Effector CD4-positive, alpha-beta T cell (primary cell): ENCODE measurements around the gene RCC1.
"Not testable (repeated sequence)": the region's sequence is repeated elsewhere in the genome, so short reads cannot be mapped to it uniquely, and the experiment has no call there.

ENCODE experiments used
- DNase-seq: peaks from one replicate; pipeline ENCODE4 v3.0.0-alpha.2; 2020

The RCC1 gene

GRCh38 chr1:28551381-28551780 lies 45.5 kb downstream of the RCC1 start:
- DNase-seq, result no peak

DNA sequence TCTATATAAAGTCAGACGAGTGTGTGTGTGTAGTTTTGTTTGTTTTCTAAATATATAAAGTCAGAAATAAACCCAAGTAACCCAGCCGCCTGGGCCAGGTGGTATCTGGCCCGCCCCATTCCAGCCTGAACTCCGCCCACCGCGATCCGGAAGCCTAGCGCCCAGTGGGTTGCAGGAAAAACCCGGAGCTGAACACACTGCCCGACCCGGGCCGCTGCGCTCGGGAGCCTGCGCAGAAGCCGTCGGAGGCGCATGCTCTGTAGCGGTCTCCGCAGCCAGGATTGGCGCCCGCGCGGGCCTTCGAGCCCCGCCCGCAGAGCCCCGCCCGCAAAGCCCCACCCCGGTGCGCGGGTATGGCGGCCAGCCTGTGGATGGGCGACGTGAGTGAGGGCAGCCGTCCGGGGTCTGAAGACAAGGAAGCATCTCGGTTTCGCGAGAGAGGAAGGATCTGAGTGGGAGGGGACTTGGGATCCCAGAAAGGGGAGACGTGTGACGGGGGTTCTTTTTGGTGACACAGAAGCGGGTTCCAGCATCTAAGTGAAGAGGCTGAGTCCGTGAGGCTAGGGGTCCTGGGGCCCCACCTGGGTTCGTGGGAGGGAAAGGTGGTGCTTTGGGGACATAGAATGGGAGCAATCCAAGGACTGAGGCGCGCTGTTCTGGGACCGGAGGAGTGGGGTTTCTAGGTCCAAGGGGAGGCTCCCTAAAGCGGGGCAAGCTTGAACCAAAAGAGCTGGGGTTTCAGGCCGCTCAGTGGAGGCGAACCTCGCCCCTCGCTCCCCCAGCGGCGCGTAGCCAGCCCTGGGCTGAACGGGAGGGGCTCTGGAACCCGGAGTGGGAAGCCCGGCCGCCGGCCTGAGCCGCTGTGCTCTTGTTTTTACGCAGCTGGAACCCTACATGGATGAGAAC lies 47.2 kb downstream of the RCC1 start, which contains the start of gene TRNAU1AP:
Gene TRNAU1AP, plus strand, starts transcription at position 328 of the 906 bp plus-strand sequence. Its CDS starts 26 bp downstream, at position 354.
- DNase-seq, result peak; percentile 95

DNA sequence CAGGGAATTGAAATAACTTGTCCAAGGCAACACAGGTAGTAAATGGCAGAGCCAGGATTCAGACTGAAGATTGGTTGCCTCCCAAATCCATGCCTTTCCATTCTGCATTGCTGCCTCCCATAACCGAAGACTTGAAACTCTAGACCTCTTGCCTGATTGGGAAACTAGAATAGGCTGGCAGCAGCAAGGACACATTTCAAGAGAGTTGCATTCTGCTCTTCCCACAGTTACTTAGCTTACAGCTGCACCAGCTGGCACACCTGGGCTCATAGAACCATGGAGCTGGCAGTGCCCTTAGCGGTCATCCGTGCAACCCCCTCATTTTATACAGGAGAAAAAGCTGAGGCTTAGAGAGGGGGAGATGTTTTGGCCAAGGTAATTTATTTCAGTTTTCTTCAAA lies 55.0 kb downstream of the RCC1 start:
- DNase-seq, result no peak

GRCh38 chr1:28564310-28564709 lies 58.5 kb downstream of the RCC1 start:
- no peak for DNase-seq

DNA sequence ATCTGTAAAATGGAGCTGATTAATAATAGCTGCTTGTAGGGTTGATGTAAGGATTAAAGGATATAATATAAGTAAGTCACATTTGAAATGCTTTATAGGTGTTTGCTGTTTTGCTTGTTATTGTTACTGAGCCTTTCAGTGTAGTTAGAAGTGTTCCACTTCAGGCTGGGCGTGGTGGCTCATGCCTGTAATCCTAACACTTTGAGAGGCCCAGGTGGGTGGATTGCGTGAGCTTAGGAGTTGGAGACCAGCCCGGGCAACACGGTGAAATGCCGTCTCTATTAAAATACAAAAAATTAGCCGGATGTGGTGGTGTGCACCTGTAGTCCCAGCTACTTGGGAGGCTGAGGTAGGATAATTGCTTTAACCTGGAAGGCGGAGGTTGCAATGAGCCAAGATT lies 59.2 kb downstream of the RCC1 start:
- no peak for DNase-seq

GRCh38 chr1:28565726-28566125 lies 59.9 kb downstream of the RCC1 start:
- no peak for DNase-seq

DNA sequence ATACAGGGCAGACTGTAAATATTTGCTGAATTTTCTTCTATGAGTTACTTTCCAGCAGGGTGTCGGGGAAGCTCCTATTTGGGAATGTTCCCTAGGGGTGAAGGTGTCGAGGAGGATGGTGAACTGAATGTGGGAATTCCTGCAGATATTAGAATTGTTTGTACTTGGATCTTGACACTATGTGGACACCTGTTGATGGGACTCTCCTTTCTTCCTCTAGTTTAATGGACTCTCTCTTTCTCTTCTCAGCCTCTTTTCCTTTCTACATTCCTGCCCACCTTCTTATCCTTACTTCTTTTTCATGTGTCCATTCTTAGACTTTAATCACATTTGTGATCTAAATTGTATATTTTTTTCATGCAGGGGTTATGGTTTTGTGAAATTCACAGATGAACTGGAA lies 61.1 kb downstream of the RCC1 start:
- DNase-seq, result no peak

DNA sequence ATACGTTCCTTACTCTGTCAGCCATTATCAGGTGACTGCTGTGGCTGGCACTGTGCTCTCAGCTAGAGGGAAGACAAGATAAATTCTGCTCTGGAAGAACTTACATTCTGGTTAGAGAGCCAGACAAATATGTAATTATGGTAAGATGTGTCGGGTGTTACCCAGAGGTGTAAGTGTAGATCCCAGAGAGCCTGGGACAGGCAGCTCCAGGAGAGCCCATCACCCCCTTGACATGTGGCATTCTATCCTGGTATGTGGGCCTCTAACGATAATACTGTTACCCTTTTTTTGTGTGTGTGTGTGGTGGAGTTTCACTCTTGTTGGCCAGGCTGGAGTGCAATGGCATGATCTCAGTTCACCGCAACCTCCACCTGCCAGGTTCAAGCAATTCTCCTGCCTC lies 66.1 kb downstream of the RCC1 start:
- DNase-seq, result no peak

- DNase-seq, result not testable (repeated sequence)
These were observed 67.0 kb downstream of the RCC1 start for GRCh38 chr1:28572891-28573290.

- DNase-seq, result no peak
These were observed 67.7 kb downstream of the RCC1 start for GRCh38 chr1:28573564-28573963.

- no peak for DNase-seq
These were observed 71.3 kb downstream of the RCC1 start for GRCh38 chr1:28577052-28577678.

GRCh38 chr1:28577738-28578536 lies 72.1 kb downstream of the RCC1 start:
- no peak for DNase-seq

- no peak for DNase-seq
These were observed 72.9 kb downstream of the RCC1 start for GRCh38 chr1:28578696-28579218.

DNA sequence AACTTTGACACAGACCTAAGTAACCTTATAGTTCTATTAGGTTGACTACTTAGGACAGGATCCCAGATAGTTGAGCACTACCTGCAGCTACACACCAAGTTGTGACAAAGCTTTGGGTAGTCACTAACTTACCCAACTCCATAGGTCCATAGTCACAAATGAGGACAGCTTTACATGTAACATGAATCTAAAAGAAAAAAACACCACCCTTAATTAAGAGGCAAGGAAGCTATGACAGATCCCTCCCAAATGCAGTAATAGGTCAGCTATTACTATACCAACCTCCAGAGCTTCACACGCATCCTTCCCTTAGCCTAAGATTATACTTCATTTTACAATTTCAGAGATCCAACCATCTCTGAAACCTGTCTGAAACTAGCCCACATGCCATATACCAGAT lies 73.6 kb downstream of the RCC1 start:
- no peak for DNase-seq

GRCh38 chr1:28580722-28581530 lies 75.1 kb downstream of the RCC1 start:
- DNase-seq, result peak; percentile 42

DNA sequence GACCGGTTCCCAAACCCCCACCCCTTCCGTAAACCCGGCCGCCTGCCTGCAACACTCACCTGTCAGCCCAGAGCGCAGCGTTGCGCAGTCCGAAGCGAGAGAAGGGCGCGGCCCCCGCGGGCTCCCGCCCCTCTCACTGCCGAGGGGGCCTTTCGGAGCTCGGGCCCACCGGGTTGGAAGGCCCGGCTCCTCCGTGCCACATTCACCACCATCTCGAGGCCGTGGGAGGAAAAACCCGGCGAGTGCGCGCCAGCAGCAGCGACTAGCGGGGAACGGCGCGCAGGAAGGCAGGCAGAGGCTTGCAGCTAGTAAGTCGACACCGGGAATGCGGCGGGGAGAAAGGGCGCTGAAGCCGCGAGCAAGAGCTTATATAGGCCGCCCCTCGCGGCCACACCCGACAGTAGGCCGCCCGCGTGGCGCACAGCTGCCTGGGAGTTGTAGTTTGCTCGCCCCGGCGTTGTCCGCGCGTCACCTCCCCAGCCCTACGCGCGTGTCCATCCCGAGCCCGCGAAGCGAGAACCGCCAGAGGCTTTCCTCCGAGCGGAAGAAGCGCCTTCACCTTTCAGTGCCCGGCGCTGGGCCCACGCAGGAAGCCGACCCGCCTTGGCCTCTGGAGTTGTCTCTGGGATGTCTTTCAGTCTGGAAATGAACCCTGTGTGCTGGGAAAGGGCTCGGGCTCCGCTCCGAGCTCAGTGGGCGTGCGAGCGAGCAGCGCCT lies 75.8 kb downstream of the RCC1 start:
- DNase-seq, result peak; percentile 89

DNA sequence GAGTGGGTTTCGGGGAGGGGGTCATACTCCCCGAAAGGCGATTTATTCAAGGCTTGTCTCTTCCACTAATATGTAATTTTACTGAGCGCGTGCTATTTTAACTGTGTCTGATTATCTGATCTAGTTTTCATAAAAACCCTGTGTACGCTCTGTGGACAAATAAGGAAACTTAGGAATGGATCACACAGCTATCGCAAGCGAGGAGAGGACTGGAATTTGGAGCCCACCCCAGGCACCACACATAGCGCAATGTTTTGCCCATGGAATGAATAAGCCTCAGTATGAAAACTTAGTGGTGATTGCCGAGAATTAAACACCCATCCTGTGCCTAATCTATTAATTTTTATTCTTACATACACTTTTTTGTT lies 76.4 kb downstream of the RCC1 start:
- no peak for DNase-seq

DNA sequence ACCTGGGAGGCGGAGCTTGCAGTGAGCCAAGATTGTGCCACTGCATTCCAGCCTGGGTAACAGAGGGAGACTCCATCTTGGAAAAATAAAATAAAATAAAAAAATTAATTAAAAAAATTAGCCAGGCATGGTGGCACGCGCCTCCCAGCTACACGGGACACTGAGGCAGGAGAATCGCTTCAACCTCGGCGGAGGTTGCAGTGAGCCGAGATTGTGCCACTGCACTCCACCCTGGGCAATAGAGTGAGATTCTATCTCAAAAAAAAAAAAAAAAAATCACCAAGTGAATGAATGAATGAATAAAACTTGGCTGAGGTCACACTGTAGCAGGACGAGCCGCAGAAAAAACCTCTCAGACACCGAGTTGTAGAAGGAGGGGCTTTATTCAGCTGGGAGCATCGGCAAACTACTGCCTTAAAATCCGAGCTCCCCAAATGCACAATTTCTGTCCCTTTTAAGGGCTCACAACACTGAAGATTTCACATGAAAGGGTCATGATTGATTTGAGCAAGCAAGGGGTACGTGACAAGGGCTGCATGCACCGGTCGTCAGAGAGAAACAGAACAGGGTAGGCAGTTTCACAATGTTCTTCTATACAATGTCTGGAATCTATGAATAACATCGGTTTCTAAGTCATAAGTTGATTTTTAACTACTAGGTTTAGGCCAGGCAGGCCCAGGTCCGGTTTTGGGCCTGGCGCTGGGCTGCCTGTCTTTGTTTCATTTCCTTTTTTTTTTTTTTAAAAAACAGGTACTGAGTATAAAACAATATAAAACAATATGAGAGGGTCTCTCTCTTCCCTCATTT lies 80.9 kb downstream of the RCC1 start:
- not testable (repeated sequence) for DNase-seq
